ENCODE results near the gene AGMO.

The AGMO gene

GRCh38 chr7:15452670-15453069, 109.1 kb downstream of the AGMO start:
- no peak for DNase-seq

- DNase-seq = no peak
Observed at GRCh38 chr7:15446722-15447121, 115.1 kb downstream of the AGMO start.

GRCh38 chr7:15446280-15446679, 115.5 kb downstream of the AGMO start:
- DNase-seq = no peak

- no peak for DNase-seq
Observed at GRCh38 chr7:15441915-15442314, 119.9 kb downstream of the AGMO start.

- no peak for DNase-seq
Observed at GRCh38 chr7:15440482-15440881, 121.3 kb downstream of the AGMO start.

- DNase-seq = no peak
Observed at GRCh38 chr7:15439853-15440252, 122.0 kb downstream of the AGMO start.

GRCh38 chr7:15433151-15433550, 128.7 kb downstream of the AGMO start:
- no peak for DNase-seq

GRCh38 chr7:15430911-15431310, 130.9 kb downstream of the AGMO start:
- no peak for DNase-seq

GRCh38 chr7:15430191-15430590, 131.6 kb downstream of the AGMO start:
- no peak for DNase-seq

GRCh38 chr7:15424468-15424867, 137.3 kb downstream of the AGMO start:
- no peak for DNase-seq

GRCh38 chr7:15419596-15419995, 142.2 kb downstream of the AGMO start:
- no peak for DNase-seq

- no peak for DNase-seq
Observed at GRCh38 chr7:15418264-15418663, 143.6 kb downstream of the AGMO start.

GRCh38 chr7:15417341-15417988, 144.3 kb downstream of the AGMO start:
- DNase-seq = no peak

GRCh38 chr7:15411019-15411418, 150.8 kb downstream of the AGMO start:
- DNase-seq = no peak

GRCh38 chr7:15407910-15408309, 153.9 kb downstream of the AGMO start:
- no peak for DNase-seq

GRCh38 chr7:15403751-15404150, 158.1 kb downstream of the AGMO start:
- no peak for DNase-seq

GRCh38 chr7:15403315-15403714, 158.5 kb downstream of the AGMO start:
- DNase-seq = no peak

GRCh38 chr7:15402436-15403136, 159.2 kb downstream of the AGMO start:
- DNase-seq = no peak

GRCh38 chr7:15400440-15400839, 161.4 kb downstream of the AGMO start:
- DNase-seq = no peak

- DNase-seq = no peak
Observed at GRCh38 chr7:15399441-15399840, 162.4 kb downstream of the AGMO start.

- DNase-seq = no peak
Observed at GRCh38 chr7:15397922-15398760, 163.7 kb downstream of the AGMO start.

GRCh38 chr7:15397159-15397550, 164.7 kb downstream of the AGMO start:
- no peak for DNase-seq

- no peak for DNase-seq
Observed at GRCh38 chr7:15396210-15397158, 165.3 kb downstream of the AGMO start.
